Spleen (tissue), 11 donors: Measurements from ENCODE around the gene MARCHF11. TPM values are rescaled to one million over a fixed set of nuclear protein-coding genes. Genes with fewer than 3 reads are reported as not detected.

Experiments used
- DNase-seq: peaks from one replicate; pipeline ENCODE4 v3.0.0-alpha.2; 2020
- H3K27ac ChIP-seq, 8 donors: fragments of 200-600 bp; sonication (generic) in 7 of 8; 1 replicate in 4 of 8; 2 replicates in 4 of 8; pipeline versions ENCODE4 v1.5.0 to v1.8.0; 2016 to 2021; ENCODE audit warnings: inconsistent platforms in 4 of 8, mild to moderate bottlenecking in 4 of 8, moderate library complexity in 1 of 8
- H3K27me3 ChIP-seq, 7 donors: fragments of 200-600 bp; sonication (generic) in 6 of 7; replicated peaks in 1 of 7; 1 replicate in 4 of 7; 2 replicates in 3 of 7; pipeline versions ENCODE4 v1.5.0 to v1.8.0; 2016 to 2021; ENCODE audit warnings: inconsistent platforms in 3 of 7, mild to moderate bottlenecking in 1 of 7
- H3K36me3 ChIP-seq, 6 donors: fragments of 200-600 bp; sonication (generic) in 5 of 6; 1 replicate in 4 of 6; 2 replicates in 2 of 6; pipeline versions ENCODE4 v1.5.0 to v1.8.0; 2016 to 2021; ENCODE audit warnings: inconsistent platforms in 2 of 6
- H3K4me1 ChIP-seq, 6 donors: fragments of 200-600 bp; sonication (generic) in 5 of 6; 1 replicate in 3 of 6; 2 replicates in 3 of 6; pipeline versions ENCODE4 v1.5.0 to v1.8.0; 2016 to 2021; ENCODE audit warnings: inconsistent platforms in 3 of 6
- H3K4me3 ChIP-seq, 8 donors: fragments of 200-600 bp; sonication (generic) in 7 of 8; 1 replicate in 4 of 8; 2 replicates in 4 of 8; pipeline versions ENCODE4 v1.5.0 to v1.8.0; 2016 to 2021; ENCODE audit warnings: inconsistent platforms in 4 of 8, mild to moderate bottlenecking in 4 of 8, moderate library complexity in 2 of 8
- H3K9me3 ChIP-seq, 8 donors: fragments of 200-600 bp; sonication (generic) in 7 of 8; 1 replicate in 4 of 8; 2 replicates in 4 of 8; pipeline versions ENCODE4 v1.5.0 to v1.8.0; 2016 to 2021; ENCODE audit warnings: inconsistent platforms in 4 of 8
- POLR2A ChIP-seq, 3 donors: fragments of 450-650 bp; IDR thresholded peaks; one replicate each; pipeline ENCODE4 v1.5.1; 2017; ENCODE audit warnings: antibody characterized with exemption in 3 of 3, mild to moderate bottlenecking in 1 of 3
- POLR2AphosphoS5 ChIP-seq, 3 donors: sonication (generic); formaldehyde crosslinking; IDR thresholded peaks; one replicate each; pipeline ENCODE4 v1.5.1; 2017; ENCODE audit warnings: antibody characterized with exemption in 3 of 3
- WGBS, 5 donors: extraction: QIAGEN DNeasy Blood & Tissue Kit in 3 of 5; methylation state at CpG; one replicate each; pipeline versions ENCODE4 v1.1.5 to v1.1.7; 2013 to 2018; 5-methylcytosine and 5-hydroxymethylcytosine counted together
- intact Hi-C: fragments of 100-400 bp; cut with DNase I; formaldehyde crosslinking; loops from one replicate; pipeline ENCODE4 v1.15.0; 2023; ENCODE audit warnings: low total_unique reads
- polyA plus RNA-seq, 3 donors: library from polyadenylated mRNA; stranded (reverse); fragments of 200-250 nt; gene quantifications; one replicate each; pipeline ENCODE4 v1.2.1, GENCODE V29; 2013
- total RNA-seq, 7 donors: library from RNA; depleted of rRNA in 3 of 7; stranded (reverse); fragments of >200 nt in 3 of 7; fragmentation: NEBNext Ultra II Directional in 4 of 7; extraction: Animal tissue kit (Norgen Biotek cat#: 25700) in 4 of 7; gene quantifications; one replicate each; pipeline versions ENCODE4 v1.1.0 to v1.2.1, GENCODE V29; 2016 to 2021
- TF ChIP-seq, protein P1 (sequence below), 11 experiments: fragments of 200-600 bp in 7 of 11; fragments of 450-650 bp in 4 of 11; sonication (generic) in 4 of 11; IDR thresholded peaks in 8 of 11; conservative IDR thresholded peaks in 3 of 11; 1 replicate in 7 of 11; 2 replicates in 4 of 11; pipeline versions ENCODE4 v1.4.0 to v1.8.0; 2016 to 2021; ENCODE audit warnings: antibody characterized with exemption in 11 of 11, inconsistent platforms in 4 of 11, mild to moderate bottlenecking in 1 of 11
- donor health status: healthy with polysubstance abuse.
- donor health status: DM: no; HTN: no; CAD: no; lungs with moderate emphysema.
- donor health status: DM: no; HTN: no; CAD: no.
- donor health status: Bipolar disorder and iron deficiency.
- donor health status: healthy.
- donor health status: DM: no; HTN: no; CAD: no.
- donor health status: DM: yes; HTN: yes; CAD: no.

The MARCHF11 gene
- total and polyA plus RNA-seq, 10 donors: not detected

DNA sequence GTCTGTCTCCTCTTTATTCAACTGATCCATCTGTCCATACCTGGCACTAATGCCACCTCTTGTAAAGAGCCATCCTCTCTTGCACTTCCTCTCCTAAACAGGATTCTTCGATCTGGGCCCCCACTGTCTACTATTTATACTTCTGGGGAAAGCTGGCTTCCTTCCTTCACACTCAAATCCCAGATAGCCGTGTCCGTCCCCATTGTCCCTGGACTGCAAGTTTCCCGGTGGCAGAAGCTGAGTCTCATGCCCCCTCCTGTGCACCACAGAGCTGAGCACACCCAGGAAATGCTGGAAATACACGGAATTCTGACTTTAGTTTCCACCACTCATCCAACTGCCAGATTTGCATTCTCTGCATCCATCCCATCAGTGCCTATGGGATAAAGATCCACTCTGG is 84.0 kb downstream of the MARCHF11 start:
- H3K4me1 ChIP-seq: no peaks in the 10 kb centered on the region
- no peaks in the 10 kb centered on the region for H3K27me3 ChIP-seq
- no peak overlapping the region for H3K27ac ChIP-seq
- H3K4me3 ChIP-seq: no peak overlapping the region
- intact Hi-C loops: no loop called here
- 18 to 30% (median 24%) methylated on average over 5 of the region's 5 CpGs for WGBS, 5 donors
- no peaks in the 10 kb centered on the region for H3K36me3 ChIP-seq
- DNase-seq: no peak
- no peak for TF ChIP-seq POLR2A (IDR thresholded peaks at IDR 0.05)
- TF ChIP-seq, protein P1, sequence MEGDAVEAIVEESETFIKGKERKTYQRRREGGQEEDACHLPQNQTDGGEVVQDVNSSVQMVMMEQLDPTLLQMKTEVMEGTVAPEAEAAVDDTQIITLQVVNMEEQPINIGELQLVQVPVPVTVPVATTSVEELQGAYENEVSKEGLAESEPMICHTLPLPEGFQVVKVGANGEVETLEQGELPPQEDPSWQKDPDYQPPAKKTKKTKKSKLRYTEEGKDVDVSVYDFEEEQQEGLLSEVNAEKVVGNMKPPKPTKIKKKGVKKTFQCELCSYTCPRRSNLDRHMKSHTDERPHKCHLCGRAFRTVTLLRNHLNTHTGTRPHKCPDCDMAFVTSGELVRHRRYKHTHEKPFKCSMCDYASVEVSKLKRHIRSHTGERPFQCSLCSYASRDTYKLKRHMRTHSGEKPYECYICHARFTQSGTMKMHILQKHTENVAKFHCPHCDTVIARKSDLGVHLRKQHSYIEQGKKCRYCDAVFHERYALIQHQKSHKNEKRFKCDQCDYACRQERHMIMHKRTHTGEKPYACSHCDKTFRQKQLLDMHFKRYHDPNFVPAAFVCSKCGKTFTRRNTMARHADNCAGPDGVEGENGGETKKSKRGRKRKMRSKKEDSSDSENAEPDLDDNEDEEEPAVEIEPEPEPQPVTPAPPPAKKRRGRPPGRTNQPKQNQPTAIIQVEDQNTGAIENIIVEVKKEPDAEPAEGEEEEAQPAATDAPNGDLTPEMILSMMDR (IDR thresholded peaks at IDR 0.05 in 8 of 11, conservative IDR thresholded peaks at IDR 0.05 in 3 of 11): no peak
- no peak for TF ChIP-seq POLR2AphosphoS5 (IDR thresholded peaks at IDR 0.05)
- H3K9me3 ChIP-seq: peaks cover 0 to 4% (median 0%) of the 10 kb centered on the region in 8 donors

DNA sequence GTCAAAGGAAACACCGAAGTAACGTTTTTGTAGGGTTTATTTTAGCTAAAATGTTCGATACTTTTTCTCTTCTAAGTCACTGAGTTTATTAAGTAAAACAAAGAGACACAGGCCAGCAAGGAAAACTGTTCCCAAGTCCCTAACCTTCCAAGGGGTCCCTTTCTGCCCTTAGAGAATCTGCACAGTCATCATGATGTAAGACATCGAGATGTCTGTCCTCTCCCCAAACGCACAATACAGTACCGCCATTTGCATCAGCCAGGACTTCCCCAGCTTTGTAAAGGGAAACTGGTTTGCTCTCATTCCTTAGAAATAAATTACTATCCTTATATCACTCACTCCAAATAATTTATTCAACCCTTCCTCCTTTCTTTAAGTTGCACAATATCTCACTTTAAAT is 89.3 kb downstream of the MARCHF11 start:
- TF ChIP-seq POLR2A (IDR thresholded peaks at IDR 0.05): no peak
- TF ChIP-seq POLR2AphosphoS5 (IDR thresholded peaks at IDR 0.05): no peak
- TF ChIP-seq, protein P1 (IDR thresholded peaks at IDR 0.05 in 8 of 11, conservative IDR thresholded peaks at IDR 0.05 in 3 of 11): no peak
- DNase-seq: no peak

DNA sequence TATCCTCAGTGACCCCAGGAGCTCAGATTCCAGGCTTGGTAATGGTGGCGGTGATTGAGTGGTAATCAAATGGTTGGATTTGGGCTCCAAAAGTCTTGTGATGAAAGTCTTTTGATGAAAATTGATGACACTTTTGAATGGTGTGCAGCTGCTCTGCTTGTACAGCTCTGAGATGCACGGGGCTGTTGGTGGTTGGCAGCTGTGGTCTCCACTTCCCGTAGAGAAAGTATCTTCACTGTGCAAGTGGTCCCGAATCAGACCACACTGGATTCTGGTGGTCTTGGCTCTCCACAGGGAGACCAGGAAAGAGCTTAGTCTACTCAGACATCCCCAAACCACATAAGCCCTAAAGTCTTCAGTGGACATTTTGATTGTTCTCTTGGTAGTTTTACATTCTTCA is 96.6 kb downstream of the MARCHF11 start:
- intact Hi-C loops: no loop called here
- TF ChIP-seq POLR2A (IDR thresholded peaks at IDR 0.05): no peak
- Histone ChIP-seq H3K36me3 (no peaks in the 10 kb centered on the region), H3K9me3 (no peaks in the 10 kb centered on the region), H3K27ac (no peak overlapping the region), H3K4me1 (no peaks in the 10 kb centered on the region), H3K4me3 (no peak overlapping the region), H3K27me3 (no peaks in the 10 kb centered on the region)
- WGBS, 5 donors: 79 to 91% (median 89%) methylated on average over 4 of the region's 4 CpGs
- DNase-seq: no peak

More for the DNA sequence above, 89.3 kb downstream of the MARCHF11 start:
- H3K9me3 ChIP-seq: no peaks in the 10 kb centered on the region
- no peaks in the 10 kb centered on the region for H3K4me1 ChIP-seq
- intact Hi-C loops: no loop called here
- H3K4me3 ChIP-seq: no peak overlapping the region
- H3K27me3 ChIP-seq: no peaks in the 10 kb centered on the region
- no peak overlapping the region for H3K27ac ChIP-seq
- 85 to 92% (median 86%) methylated on average over 6 of the region's 6 CpGs for WGBS, 5 donors
- no peaks in the 10 kb centered on the region for H3K36me3 ChIP-seq

DNA sequence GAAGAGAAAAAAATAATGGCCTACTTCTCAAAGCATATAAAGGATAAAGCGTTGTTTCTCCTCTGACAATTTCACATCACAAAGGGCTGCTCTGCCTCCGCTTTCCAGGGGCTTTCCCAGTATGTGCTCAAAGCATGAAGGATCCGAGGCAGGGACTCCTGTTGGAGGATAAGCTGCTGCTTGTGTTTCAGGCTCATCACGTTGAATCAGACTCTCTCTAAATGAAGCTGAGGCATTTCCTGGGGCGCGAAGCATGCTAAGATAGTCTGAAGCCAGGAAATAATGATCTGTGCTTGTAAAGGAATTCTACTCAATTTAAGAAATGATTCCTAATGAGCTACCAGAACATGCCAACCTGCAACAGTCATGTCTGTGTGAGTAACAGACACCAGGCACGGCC is 97.5 kb downstream of the MARCHF11 start:
- Histone ChIP-seq H3K36me3 (no peaks in the 10 kb centered on the region), H3K4me3 (no peak overlapping the region)
- 56 to 75% (median 63%) methylated on average over 7 of the region's 7 CpGs for WGBS, 5 donors

More for the DNA sequence above, 97.5 kb downstream of the MARCHF11 start:
- Histone ChIP-seq H3K9me3 (no peaks in the 10 kb centered on the region), H3K27ac (no peak overlapping the region), H3K4me1 (no peaks in the 10 kb centered on the region), H3K27me3 (no peaks in the 10 kb centered on the region)
- intact Hi-C loops: no loop called here
- no peak for DNase-seq
- no peak for TF ChIP-seq POLR2AphosphoS5 (IDR thresholded peaks at IDR 0.05)
- TF ChIP-seq POLR2A (IDR thresholded peaks at IDR 0.05): no peak
- TF ChIP-seq, protein P1 (IDR thresholded peaks at IDR 0.05 in 8 of 11, conservative IDR thresholded peaks at IDR 0.05 in 3 of 11): no peak
